CD4-positive, alpha-beta T cell treated with Interleukin-15 for 1 hour (primary cell): ENCODE measurements around the gene GNAZ.

Source experiments
- DNase-seq: peaks from one replicate; pipeline ENCODE4 v3.0.0-alpha.2; 2020

The GNAZ gene

DNA sequence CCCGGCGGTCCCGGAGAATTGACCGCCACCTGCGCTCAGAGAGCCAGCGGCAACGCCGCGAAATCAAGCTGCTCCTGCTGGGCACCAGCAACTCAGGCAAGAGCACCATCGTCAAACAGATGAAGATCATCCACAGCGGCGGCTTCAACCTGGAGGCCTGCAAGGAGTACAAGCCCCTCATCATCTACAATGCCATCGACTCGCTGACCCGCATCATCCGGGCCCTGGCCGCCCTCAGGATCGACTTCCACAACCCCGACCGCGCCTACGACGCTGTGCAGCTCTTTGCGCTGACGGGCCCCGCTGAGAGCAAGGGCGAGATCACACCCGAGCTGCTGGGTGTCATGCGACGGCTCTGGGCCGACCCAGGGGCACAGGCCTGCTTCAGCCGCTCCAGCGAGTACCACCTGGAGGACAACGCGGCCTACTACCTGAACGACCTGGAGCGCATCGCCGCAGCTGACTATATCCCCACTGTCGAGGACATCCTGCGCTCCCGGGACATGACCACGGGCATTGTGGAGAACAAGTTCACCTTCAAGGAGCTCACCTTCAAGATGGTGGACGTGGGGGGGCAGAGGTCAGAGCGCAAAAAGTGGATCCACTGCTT is 25.5 kb downstream of the GNAZ start:
- DNase-seq, result no peak

DNA sequence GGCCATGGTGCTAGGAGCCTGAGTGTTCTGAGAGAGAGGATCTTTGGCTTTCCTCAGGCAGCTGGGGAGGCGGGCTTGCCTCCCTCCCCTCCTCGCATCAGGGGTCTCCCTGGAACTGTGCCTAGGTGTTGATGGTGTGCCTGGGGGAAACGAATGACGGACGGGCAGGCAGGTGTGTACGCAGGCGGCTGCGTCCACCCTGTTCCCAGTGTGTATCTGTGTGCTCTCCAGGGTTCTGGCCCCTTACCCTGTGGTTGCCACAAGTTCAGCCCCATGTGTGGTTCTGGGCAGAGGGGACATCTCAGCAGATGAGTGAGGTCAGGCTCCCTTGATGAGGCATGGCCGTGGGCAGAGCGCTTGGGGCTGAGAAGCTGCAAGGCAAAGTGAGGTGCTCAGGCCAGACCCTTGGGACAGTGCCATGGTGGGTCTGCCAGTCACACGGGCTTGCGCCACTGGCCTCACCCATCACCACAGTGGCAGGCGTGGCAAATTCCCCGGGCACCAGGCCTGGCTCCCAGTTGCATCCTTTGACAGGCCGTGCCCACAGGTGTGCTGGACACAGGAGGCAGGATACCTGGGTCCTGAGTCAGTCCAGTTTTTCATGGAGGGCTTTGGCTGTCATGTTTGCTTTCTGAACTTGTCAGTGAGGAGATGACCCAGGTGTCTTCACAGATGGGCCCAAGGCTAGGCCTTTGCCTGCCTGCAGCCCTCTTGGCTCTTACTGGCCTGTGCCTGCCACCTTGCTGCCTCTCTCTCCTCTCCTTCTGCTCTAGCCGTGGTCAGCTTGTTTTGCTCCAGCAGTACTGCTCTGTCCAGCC is 27.3 kb downstream of the GNAZ start:
- no peak for DNase-seq

DNA sequence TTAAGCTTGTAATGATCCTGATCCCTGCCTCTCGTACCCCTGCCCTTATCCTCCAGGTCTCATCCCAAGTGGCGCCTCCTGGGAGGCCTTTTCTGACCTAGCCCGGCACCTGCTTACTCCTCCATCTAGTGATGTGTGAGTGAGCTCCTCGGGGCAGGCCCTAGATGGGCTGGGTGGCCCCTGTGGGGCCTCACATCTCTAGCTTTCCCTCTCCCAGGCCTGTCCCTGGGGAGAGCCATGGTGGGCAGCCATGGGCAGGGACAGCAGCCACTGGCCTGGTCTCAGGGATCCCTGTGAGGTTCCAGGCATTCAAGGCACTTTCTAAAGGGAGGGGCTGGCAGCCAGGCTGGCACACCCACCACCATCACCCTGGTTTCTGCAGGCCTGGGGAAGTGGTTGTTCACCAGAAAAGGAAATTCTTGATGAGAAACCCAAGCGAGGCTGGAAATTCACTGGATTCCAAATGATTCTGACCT is 27.9 kb downstream of the GNAZ start:
- DNase-seq, result no peak

DNA sequence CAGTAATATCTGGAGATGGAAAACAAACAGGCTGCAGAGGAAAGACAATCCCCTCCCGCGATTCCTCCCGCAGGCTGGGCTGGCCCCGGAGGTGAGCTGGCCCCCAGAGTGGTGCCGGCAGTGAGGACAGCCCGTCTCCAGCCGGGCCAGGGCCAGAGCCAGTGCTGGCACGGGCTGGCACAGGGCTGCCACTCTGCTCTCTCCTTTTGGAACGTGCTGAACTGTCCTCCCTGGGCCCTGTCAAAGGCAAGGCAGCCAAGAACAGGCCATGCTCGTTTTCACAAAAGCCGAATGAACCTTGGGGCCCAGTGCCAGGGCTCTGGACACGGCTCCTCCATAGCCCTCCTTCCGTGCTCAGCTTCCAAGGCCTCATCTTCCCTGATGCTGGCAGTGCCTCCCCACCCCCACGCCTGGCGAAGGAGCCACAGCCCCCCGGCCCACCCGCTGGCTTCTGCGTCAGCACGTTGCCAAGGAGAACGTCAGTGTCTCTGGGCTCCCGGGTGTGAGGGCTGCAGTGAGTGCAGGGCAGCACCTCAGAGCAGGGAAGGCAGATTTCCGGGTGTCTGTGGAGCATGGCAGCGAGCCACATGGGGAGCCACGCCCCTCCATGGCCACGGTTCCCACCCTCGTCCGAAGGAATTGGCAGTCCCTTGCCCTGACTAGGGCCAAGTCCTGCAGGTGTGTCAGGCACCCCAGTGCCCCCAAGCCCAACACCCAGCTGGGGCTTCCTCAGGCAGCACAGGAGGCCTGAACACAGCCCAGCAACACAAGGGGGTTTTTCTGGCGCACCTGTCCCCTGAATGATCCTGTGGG is 28.6 kb downstream of the GNAZ start:
- no peak for DNase-seq

DNA sequence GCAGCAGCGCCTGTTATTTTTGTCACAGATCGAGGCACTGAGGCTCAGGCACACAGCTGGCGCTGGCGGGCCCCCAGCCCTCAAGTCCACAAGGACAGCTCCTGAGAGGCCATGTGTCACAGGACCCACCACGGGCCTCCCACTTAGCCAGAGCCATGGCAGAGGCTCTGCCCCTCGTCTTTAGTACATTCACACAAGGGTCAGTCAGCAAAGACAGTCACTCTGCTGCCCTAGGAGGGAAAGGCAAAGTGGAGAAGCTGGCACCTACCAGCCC is 29.1 kb downstream of the GNAZ start:
- no peak for DNase-seq

DNA sequence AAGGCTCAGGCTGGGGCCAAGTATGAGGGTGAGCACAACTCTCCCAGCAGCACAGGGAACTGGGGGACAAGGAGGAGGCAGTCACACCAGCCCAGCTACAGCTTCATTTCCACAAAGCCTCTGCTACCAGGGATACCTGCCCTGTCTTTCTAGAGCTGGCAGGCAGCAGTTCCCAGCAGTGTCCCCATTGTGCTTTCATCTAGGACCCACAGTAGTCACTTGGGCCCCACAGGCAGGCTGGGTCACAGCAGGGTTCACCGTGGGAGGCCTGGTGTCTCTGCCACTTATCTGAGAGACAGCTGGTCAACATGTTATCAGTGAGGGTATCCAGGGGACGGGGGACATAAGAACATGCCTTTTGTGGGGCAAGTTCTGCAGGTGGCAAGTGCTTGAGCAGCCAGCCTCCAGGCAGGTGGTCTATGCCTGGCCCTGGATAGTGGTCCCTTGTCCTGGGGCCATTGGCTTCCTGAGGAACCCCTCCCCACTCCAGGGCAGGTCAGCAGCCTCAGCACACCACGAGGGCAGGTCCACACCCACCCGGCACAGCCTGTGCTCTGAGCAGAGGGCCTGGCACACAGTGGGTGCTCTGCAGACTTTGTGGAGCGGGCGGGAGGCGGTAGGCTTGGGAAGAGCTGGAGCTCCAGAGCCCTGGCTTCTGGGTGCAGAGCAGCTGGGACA is 29.9 kb downstream of the GNAZ start:
- DNase-seq, result no peak

DNA sequence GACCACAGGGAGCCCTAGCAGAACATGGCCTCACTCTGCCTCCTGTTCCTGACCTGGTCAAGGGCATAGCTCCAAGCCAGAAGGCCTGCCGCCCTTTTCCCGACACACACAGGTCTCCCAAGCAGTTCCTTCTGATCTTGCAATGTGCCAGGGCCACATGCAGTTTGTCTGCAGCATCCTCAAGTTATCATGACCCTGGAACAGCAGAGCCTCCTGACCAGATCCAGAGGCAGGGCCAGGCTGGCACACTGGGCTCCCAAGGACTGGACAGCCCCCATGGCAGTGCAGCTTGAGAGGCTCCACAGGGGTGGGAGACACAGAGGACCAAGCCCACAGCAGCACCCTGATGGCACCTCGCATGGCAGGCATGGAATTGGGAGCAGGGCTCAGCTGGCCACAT is 31.2 kb downstream of the GNAZ start:
- no peak for DNase-seq

DNA sequence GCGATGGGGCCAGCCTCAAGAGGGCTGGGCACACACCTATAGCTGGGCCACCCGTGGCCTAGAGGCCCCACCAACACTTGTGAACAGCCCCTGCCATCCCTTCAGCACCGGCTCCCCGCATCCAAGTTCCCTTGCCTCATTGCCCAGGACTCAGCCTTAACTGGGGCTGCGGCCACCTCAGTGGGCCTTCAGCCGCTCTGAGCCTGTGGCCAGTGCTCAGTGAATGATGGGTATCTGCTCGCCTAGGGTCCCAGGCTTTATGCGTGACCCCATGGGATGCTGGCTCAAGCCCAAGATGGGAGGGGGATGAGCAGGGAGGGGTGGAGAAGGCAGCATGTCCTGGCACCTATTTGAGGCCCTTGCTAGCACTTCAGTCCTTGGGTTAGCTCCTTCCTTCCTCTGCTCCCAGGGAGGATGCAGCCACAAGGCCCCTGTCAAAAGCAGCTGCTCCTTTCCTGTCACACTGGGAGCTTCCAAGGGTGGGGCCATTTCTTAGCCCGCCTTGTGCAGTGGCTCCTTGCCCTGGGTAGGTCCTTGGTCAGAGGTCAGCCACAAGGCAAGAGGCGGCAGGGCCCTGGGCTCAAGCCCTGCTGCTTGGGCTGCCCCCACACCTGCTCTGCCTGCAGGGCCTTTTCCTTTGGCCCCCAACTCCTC is 31.8 kb downstream of the GNAZ start:
- DNase-seq, result no peak

DNA sequence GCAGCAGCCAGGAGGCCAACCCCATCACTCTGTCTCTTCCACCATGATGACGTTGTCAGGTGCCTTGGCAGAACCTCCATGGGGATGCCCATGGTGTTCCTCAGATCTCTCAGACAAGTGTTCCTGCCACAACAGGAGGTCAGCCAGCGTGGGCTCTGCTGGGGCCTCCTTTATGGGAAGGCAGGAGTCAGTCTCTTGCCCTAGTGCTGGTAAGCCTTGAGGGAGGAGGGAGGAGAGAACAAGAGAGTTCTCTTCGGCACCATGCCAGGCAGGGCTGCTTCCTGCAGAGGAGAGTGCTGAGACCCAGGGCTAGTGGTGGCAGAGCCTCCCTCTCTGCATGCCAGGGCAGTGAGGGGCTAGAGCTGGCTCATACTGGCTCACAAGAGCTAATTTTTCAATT is 32.5 kb downstream of the GNAZ start:
- no peak for DNase-seq

DNA sequence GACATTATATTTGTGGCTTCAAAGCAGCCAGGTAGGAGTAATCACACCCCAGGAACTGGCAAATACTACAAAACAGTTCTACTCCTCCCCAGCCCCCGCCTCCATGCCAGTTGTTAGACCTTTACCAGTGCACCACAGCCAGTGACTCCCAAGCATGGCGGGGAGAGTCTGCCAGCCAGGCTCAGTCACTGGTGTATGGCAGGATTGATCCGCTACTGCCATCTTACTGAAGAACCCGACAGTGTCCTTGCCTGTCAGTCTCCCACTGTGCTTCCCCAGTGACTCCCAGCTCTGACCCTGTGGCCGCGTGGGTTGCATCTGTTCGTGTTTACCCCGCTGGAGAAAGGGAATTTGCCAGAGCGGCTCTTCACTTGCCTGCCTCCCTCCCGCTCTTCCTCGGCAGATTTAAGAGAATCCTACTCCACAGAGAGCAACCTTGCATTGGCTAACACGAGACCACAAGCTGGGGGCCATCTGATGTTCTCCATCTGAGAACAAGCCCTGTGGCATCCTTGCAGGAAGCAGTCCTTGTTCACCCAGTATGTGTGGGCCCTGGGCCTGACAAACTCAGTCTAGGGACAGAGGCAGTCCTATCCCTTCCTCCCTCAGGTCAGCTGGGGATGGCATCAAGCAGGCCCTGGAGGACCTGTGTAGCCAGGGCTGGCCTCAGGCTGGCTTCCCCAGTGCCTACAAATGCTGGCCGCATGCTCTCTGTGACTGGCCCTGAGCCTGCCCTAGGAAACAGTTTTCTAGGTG is 33.1 kb downstream of the GNAZ start:
- DNase-seq, result no peak

DNA sequence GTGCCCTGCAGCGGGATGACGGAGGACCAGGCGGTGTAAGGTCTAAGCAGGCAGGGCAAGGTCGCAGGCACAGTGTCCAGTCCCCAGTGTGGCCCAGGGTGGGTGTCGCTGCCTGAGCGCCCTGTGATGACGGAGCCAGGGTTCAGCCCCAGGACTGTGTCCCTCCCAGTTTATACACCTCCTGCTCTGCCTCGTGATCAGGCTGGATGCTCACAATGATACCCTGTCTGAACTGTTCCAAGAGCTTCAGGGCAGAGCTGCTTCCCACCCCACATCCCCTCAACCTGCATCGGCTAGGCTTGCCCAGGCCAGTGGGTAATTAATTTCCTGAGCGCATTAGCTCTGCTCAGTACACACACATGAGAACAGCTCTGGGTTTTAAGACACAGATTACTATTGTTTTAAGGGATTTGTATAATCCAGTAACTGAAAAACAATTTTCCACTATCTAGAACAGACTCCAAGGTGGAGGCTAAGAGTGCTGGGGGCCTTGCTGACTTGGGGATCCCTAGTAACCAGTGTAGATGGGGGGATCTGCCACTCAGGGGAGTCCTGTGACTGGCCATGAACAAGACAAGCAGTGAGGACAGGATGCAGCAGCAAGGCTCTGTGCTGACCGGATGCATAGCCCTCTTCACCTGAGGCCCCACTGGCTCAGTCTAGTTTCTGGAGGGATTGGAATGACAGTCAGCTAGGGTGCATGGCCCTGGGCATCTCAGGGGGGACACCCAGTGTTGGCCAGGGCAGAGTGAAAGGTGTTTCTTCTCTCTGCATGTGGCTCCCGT is 34.1 kb downstream of the GNAZ start:
- no peak for DNase-seq

DNA sequence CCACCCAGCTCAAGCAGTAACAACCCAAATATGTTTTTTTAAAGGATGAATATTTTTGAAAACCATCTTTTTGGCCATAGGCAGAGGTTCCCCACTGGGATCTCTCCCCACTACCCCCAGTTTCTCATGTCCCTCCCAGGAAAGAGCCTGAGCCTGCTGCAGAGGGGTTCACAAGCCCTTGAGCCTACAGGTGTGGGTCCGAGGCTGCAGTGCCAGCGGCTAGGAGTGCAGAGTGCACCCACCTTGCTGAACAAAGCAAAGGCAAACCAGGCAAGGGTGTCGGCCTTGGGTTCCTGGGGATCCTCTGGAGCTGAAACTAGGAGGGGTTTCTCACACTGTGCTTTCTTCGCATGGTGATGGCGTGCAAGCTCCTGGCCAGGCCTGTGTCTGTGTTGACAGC is 35.0 kb downstream of the GNAZ start:
- DNase-seq, result no peak

DNA sequence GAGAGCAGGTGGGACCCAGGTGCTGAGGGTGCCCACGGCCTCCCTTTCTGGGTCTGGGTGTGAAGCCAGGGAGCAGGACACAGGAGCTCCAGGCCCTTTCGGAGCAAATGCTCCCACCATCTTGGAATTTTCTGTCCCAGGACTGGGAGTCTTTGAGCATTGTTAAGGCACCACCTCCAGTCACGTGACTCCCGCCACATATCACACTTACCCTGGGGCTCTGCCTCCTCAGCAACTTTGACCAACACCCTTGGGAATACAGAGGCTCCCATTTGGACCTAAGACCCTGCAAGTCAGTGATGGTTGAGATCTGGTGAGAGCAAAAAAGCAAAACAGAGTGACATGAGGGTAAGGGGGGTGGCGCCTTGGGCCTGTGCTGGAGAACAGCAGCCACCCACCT is 35.6 kb downstream of the GNAZ start:
- no peak for DNase-seq

DNA sequence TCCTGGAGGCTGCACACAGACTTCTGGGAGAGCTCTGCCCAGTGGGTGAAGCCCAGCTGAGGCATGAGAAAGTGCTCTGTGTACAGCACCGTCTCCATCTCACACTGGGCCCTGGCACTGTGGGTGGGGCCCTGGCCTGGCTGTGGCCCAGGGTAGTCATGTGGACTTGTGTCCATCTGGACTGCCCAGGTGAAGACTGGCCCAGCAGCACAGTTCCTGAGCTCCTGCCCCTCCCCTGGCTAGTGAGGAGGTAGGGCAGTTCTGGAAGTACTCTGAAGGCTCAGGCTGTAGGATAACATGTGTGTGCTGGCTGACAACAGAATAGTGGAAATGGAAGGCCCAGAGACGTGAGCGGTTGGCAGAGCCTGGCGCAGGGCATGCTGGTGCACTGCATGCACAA is 36.0 kb downstream of the GNAZ start:
- no peak for DNase-seq

DNA sequence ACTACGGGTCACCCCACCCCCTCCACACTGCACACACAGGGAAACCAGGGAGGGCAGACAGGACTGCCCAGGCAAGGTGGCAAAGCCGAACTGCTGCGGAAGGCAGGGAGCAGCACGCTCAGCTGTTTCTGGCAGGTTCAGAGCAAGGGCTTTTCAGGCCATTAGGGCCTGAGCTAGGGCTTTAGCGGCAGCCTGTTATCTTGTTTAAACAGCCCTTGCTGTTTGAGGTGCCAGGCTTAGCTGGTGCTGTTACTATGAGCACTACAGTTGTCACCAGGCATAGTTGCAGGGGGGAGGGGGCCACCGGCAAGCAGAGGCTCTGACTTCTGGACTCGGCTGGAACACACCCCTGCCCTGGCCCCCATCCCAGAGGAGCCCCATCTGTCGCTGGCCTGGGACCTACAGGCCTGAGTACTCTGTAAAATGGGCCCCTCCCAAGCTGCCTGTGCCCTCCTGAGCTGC is 36.6 kb downstream of the GNAZ start:
- DNase-seq, result no peak

DNA sequence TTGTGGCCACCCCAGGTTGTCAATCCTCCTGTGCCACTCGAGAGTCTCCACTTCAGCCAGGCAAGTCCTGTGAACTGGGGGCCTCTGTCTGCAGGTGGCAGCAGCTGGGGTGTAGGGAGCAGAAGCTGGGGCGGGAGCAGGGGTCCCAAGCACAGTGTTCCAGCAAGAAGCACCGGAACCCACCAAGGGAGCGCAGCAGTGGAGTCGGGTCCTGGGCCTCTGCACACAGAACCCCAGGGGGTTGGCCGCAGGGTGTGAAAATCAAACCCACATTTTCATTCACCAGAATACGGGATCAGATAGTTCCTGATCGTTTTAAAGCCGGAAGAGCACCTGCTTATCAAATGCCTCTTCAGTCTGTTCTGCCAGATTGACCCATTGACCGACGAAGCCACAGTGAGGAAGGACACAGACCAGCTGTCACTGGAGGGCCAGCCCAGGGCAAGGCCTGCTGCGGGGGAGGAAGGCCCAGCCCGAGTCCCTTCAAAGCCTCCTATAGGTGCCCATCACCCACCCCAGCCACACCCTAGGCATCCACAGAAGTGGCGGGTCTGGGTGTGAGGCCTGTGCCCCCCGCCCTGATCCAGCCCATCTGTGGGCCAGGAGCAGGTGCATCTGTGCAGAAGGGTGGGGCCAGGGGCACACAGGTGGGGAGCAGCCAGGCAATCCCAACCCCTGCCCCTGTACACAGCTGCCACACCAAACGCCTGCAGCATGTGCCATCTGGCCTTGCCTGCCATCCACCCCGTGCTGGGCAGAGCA is 37.3 kb downstream of the GNAZ start:
- no peak for DNase-seq

DNA sequence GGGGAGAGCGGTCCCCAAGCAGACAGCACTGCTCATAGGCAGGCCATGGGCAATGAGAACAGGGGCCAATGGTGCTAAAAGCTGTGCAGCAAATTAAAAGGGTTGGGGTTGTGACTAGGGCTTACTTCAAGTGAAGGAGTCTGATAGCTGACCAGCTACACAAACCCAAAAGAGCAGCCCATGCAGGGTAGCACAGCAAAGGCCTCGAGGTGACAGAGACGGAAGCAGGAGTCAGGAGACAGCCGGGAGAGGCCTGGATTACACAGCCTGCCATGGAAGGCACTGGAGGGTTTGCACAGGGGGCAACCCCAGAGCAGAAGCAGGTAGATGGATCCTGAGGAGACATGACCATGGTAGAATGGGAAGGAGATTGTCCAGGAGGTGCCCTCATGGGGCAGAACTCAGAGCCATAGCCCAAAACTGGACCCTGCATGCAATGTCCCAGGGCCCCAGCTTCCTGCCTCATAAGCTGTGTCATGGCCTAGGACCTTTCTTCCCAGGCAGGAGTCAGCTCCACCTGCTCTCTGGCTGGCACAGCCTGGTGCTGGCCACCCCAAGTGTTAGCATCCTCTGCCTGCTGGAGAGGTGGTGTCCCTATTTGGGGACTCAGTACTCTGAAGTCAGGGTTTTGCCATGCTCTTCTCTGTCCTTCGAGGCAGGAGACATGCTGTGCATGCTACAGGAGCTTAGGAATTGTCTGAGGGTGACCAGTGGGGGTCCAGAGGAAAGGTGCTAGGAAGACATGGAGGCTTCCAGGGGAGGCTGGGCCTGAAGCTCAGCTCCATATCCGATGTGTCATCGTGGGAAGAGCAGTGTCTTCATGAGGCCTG is 38.1 kb downstream of the GNAZ start:
- no peak for DNase-seq

DNA sequence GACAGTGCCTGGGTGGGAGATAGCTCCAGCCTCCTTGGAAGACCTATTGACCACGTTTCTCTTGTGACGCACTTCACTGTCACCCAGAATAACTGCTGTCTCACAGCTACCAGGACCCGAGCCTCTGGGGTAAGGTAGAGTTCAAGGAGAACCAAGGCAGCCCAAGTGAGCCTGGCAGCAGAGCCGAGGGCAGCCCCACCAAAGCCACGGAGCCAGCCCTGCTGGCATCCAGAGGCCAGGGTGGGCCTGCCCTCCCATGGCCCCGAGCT is 38.7 kb downstream of the GNAZ start:
- no peak for DNase-seq

DNA sequence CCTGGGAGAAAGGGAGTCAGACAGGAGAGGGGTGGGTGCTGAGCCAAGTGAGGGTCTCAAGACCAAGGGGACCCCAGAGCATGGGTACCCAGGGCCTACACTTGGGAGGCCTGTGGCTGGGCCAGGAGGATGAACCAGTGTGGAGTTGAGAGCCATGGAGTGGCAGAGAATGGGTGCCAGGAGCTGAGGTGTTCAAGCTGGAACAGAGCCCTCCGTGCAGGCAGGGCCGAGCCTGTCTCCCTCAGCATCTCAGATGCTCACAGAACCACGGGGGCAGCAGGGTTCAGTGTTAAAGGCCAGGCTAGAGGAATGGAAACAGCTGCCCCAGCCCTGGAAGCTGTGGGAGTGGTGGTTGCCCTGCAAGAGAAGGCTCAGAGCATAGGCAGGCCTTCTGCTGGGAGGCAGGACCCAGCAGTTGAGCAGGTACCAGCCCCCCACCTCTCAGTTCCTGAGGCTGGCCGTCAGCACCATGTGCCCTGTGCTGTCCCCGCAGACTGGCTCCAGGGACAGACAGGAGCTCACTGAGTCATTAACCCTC is 39.2 kb downstream of the GNAZ start:
- DNase-seq, result no peak
